Ovary (tissue), 9 donors: ENCODE measurements around the gene CSNK1G1. TPM values are rescaled to one million over a fixed set of nuclear protein-coding genes. Genes with fewer than 3 reads are reported as not detected.

ENCODE experiments used
- DNase-seq, 5 donors: peaks; one replicate each; pipeline ENCODE4 v3.0.0-alpha.2; 2019 to 2020
- H3K27ac ChIP-seq, 2 donors: fragments of 200-600 bp; one replicate each; pipeline versions ENCODE4 v1.5.1 to v1.8.0; 2019 to 2022
- H3K27me3 ChIP-seq: fragments of 200-600 bp; one replicate; pipeline ENCODE4 v1.8.0; 2022
- H3K36me3 ChIP-seq: fragments of 200-600 bp; sonication (generic); one replicate; pipeline ENCODE4 v1.5.1; 2019
- H3K4me1 ChIP-seq: one replicate; pipeline ENCODE4 v1.8.1; 2013; ENCODE audit warnings: mild to moderate bottlenecking, moderate library complexity; ENCODE audit not compliant: insufficient read depth
- H3K4me3 ChIP-seq: fragments of 200-600 bp; sonication (generic); one replicate; pipeline ENCODE4 v1.5.1; 2017
- H3K9me3 ChIP-seq, 2 donors: fragments of 200-600 bp in 1 of 2; sonication (generic) in 1 of 2; one replicate each; pipeline versions ENCODE4 v1.5.1 to v1.8.1; 2013 to 2019; ENCODE audit warnings: mild to moderate bottlenecking in 1 of 2, moderate library complexity in 1 of 2
- EP300 ChIP-seq: sonication (generic); formaldehyde crosslinking; IDR thresholded peaks from one replicate; pipeline ENCODE4 v1.6.1; 2017; ENCODE audit warnings: antibody characterized with exemption
- POLR2A ChIP-seq: fragments of 450-650 bp; IDR thresholded peaks from one replicate; pipeline ENCODE4 v1.6.1; 2017; ENCODE audit warnings: antibody characterized with exemption, mild to moderate bottlenecking, moderate library complexity
- WGBS, 3 donors: extraction: QIAGEN DNeasy Blood & Tissue Kit in 1 of 3; methylation state at CpG; one replicate each; pipeline versions ENCODE4 v1.1.5 to v1.1.7; 2013 to 2017; 5-methylcytosine and 5-hydroxymethylcytosine counted together
- intact Hi-C, 4 donors: fragments of 100-400 bp; cut with DNase I; formaldehyde crosslinking; loops; one replicate each; pipeline versions ENCODE4 v1.11.0 to v1.15.1; 2022 to 2023
- polyA plus RNA-seq, 2 donors: library from polyadenylated mRNA; stranded (reverse); fragments of 200-250 nt in 1 of 2; fragments of 350-450 nt in 1 of 2; fragmentation: Illumina TruSeq in 1 of 2; extraction: RNeasy Lipid Tissue Mini Kit (QIAGEN cat#74804) in 1 of 2; gene quantifications; one replicate each; pipeline ENCODE4 v1.2.3, GENCODE V29; 2013 to 2014
- total RNA-seq, 7 donors: library from RNA; depleted of rRNA in 2 of 7; stranded (reverse); fragments of >200 nt in 2 of 7; fragmentation: NEBNext Ultra II Directional in 3 of 7; extraction: Animal tissue kit (Norgen Biotek cat#: 25700) in 3 of 7; gene quantifications; one replicate each; pipeline versions ENCODE4 v1.1.0 to v1.2.4, GENCODE V29; 2016 to 2023
- TF ChIP-seq, protein P1 (sequence below), 3 donors: fragments of 450-650 bp in 2 of 3; fragments of 200-600 bp in 1 of 3; IDR thresholded peaks; one replicate each; pipeline versions ENCODE4 v1.5.1 to v1.8.0; 2016 to 2022; ENCODE audit warnings: antibody characterized with exemption in 3 of 3, mild to moderate bottlenecking in 1 of 3
- donor health status: DM: no; HTN: no; CAD: no; lungs with moderate emphysema.
- donor health status: DM: no; HTN: no; CAD: no.
- donor health status: Bipolar disorder and iron deficiency.
- donor health status: DM: yes; HTN: yes; CAD: no.
- donor health status: DM: no; HTN: no; CAD: no.
- donor health status: DM: yes; HTN: yes; CAD: no.

The CSNK1G1 gene
- total and polyA plus RNA-seq, 9 donors = 2.9 to 23.9 (median 14.2) TPM

DNA sequence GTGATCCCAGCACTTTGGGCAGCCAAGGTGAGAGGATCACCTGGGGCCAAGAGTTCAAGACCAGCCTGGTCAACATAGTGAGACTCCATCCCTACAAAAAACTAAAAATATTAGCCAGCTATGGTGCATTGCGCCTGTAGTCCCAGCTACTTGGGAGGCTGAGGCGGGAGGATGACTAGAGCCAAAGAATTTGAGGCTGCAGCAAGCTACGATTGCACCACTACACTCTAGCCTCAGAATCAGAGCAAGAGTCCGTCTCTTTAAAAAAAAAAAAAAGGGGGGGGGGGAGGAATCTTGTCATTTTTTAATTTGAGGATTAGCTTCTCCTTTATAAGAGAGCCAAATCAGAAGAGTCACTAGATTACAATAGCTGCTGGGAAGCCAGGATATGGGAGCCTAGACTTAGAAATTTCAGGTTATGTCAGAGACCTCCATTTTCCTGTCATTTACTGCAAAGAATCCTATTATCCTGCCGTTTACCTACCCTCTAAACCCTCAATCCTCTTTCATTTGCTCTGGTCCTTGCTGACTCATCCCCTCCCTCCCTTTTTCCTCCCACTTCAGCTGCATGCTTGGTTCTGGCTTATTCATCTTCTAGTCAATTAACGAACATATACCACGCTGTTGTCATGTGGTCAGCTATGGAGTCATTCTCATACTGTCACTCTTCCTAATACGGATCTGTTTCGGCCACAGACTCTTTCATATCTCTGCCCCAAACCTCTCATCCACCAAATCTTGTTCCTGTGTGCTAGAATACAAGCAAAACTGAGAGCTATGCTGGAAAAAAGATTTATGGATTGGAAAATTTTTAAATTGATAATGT is 109.4 kb downstream of the CSNK1G1 start:
- 71 to 78% (median 72%) methylated on average over 9 of the region's 9 CpGs for WGBS, 3 donors
- TF ChIP-seq, protein P1, sequence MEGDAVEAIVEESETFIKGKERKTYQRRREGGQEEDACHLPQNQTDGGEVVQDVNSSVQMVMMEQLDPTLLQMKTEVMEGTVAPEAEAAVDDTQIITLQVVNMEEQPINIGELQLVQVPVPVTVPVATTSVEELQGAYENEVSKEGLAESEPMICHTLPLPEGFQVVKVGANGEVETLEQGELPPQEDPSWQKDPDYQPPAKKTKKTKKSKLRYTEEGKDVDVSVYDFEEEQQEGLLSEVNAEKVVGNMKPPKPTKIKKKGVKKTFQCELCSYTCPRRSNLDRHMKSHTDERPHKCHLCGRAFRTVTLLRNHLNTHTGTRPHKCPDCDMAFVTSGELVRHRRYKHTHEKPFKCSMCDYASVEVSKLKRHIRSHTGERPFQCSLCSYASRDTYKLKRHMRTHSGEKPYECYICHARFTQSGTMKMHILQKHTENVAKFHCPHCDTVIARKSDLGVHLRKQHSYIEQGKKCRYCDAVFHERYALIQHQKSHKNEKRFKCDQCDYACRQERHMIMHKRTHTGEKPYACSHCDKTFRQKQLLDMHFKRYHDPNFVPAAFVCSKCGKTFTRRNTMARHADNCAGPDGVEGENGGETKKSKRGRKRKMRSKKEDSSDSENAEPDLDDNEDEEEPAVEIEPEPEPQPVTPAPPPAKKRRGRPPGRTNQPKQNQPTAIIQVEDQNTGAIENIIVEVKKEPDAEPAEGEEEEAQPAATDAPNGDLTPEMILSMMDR (IDR thresholded peaks at IDR 0.05) = no peak
- TF ChIP-seq EP300 (no peak), POLR2A (no peak)
- intact Hi-C loops = no loop called here
- no peaks in the 10 kb centered on the region for H3K4me1 ChIP-seq
- DNase-seq = no peak
- no peak overlapping the region for H3K4me3 ChIP-seq
- H3K27ac ChIP-seq = no peak overlapping the region
- no peaks in the 10 kb centered on the region for H3K9me3 ChIP-seq
- H3K27me3 ChIP-seq = no peaks in the 10 kb centered on the region
- H3K36me3 ChIP-seq = no peaks in the 10 kb centered on the region

DNA sequence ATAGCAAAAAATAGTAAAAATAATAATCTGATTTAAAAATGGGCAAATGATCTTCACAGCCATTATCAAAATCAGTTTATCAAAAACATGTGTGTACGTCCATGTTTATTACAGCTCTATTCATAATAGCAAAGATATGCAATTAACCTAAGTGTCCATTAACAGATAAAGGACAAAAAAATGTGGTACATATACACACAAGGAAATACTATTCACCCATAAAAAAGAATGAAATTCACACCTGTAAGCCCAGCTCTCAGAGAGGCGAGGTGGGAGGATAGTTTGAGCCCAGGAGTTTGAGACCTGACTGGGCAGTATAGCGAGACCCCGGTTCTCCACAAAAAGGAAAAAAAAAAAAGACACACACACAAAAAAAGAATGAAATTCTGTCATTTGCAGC is 110.6 kb downstream of the CSNK1G1 start:
- H3K4me1 ChIP-seq = no peaks in the 10 kb centered on the region
- H3K9me3 ChIP-seq = no peaks in the 10 kb centered on the region
- intact Hi-C loops = no loop called here
- no peak overlapping the region for H3K27ac ChIP-seq
- 95 to 99% (median 97%) methylated on average over 4 of the region's 4 CpGs for WGBS, 3 donors
- no peak for DNase-seq
- no peak overlapping the region for H3K4me3 ChIP-seq
- H3K36me3 ChIP-seq = no peaks in the 10 kb centered on the region
- TF ChIP-seq POLR2A (no peak), EP300 (no peak)
- TF ChIP-seq, protein P1 (IDR thresholded peaks at IDR 0.05) = no peak
- no peaks in the 10 kb centered on the region for H3K27me3 ChIP-seq

DNA sequence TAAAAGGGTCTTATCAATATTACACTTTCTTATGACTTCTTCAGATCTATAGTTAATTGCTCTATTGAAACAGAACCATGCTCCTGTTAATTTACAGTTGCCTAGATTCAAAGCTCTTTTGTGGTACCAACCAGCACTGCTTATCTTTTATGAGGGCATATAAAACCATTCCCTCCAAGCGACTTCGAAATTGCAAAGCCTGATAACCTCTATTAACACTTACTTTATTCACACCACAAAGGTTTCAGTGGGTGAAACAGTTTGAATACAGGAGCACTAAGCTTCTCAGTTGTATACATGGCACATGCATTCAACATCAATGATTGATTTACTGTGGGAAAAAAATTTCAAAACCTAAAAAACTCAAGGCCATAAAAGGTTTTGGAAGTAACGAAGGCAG is 118.3 kb downstream of the CSNK1G1 start:
- TF ChIP-seq, protein P1 (IDR thresholded peaks at IDR 0.05) = no peak
- TF ChIP-seq EP300 = no peak
- TF ChIP-seq POLR2A = no peak
- no peak overlapping the region for H3K4me3 ChIP-seq
- H3K9me3 ChIP-seq = no peaks in the 10 kb centered on the region
- no peak overlapping the region for H3K27ac ChIP-seq
- H3K27me3 ChIP-seq = no peaks in the 10 kb centered on the region
- intact Hi-C loops = loop anchor here in 1 of 4 donors (10.0 kb wide), 1 partner anchor 1343 kb away; no protein-coding TSS in a partner anchor
- no peaks in the 10 kb centered on the region for H3K36me3 ChIP-seq
- no peaks in the 10 kb centered on the region for H3K4me1 ChIP-seq
- 67 to 78% (median 73%) methylated on average over 3 of the region's 3 CpGs for WGBS, 3 donors
- no peak for DNase-seq

DNA sequence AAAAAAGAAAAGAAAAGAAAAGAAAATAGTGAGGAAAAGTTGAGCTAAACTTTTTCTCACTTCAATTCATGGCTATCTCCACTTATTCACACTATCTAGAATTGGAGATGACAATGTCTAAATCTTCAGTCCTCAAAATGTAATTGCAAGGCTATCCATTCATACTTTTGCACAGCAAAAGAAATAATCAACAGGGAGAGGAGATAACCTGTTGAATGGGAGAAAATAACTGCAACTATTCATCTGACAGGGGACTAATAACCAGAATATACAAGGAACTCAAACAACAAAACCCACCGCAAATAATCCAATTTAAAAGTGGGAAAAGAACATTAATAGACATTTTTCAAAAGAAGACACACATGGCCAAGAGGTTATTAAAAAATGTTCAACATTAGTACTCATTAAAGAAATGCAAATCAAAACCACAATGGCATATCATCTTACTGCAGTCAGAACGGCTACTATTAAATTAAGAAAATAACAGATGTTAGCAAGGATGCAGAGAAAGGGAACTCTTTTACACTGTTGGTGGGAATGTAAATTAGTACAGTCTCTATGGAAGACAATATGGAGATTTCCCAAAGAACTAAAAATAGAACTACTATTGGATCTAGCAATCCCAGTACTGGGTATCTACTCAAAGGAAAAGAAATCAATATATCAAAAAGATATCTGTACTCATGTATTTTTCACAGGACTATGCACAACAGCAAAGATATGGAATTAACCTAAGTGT is 119.6 kb downstream of the CSNK1G1 start:
- Histone ChIP-seq H3K9me3 (no peaks in the 10 kb centered on the region), H3K27ac (no peak overlapping the region), H3K4me3 (no peak overlapping the region), H3K27me3 (no peaks in the 10 kb centered on the region), H3K36me3 (no peaks in the 10 kb centered on the region), H3K4me1 (no peaks in the 10 kb centered on the region)
- TF ChIP-seq, protein P1 (IDR thresholded peaks at IDR 0.05) = no peak
- no peak for TF ChIP-seq POLR2A
- no peak for TF ChIP-seq EP300
- no peak for DNase-seq
- intact Hi-C loops = loop anchor here in 1 of 4 donors (10.0 kb wide), 1 partner anchor 1342 kb away; no protein-coding TSS in a partner anchor
- WGBS, 3 donors = 86 to 93% (median 89%) methylated on average over 2 of the region's 2 CpGs
